ENCODE data around the gene OR52A5. TPM values are rescaled to one million over a fixed set of nuclear protein-coding genes. Genes with fewer than 3 reads are reported as not detected.

OR52A5 gene
- total and polyA plus RNA-seq, 10 of the 15 experiments (the other 5 are each of a cell fraction or from before 2014, with no cell fraction given): not detected

DNA sequence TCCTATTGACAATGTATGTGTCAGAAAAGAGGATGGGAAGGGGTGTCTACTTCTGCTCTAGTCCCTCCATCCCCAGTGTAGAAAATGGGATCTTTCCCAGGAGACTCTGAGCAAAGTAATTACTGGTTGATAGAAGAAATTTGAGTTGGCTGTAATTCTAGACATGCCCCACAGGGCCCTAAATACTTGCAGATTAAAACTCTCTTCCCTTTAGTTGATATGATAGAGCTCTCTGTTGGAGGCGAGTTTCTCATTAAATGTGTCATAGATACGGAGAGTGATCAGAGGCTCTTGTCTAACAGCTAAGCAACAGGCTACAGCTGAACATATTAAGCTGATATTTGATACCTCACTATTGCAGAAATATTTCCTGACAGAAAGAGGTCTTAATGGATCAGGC is 35.9 kb downstream of the OR52A5 start:
- H4K20me1 ChIP-seq (ENCODE audit: control insufficient read depth, insufficient read depth): no peaks in the 10 kb centered on the region
- 16% methylated on average over 2 of the region's 2 CpGs for WGBS (ENCODE audit: insufficient coverage, insufficient replicate concordance, low lambda C conversion rate, missing lambda C conversion rate)
- intact Hi-C loops (cut with micrococcal nuclease; ENCODE audit: unreplicated experiment): no loop called here
- ATAC-seq: no peak
- no peaks in the 10 kb centered on the region for H3K9me3 ChIP-seq (replicated peaks; ENCODE audit: control insufficient read depth, insufficient read depth, low read length)
- H3K9ac ChIP-seq (ENCODE audit: control insufficient read depth, insufficient read depth, low read length): no peak overlapping the region
- no peaks in the 10 kb centered on the region for H3K36me3 ChIP-seq (ENCODE audit: control insufficient read depth in 2 of 2, insufficient read depth in 2 of 2, low read length in 1 of 2)
- CTCF ChIA-PET: no interaction called here
- SMC1A ChIA-PET (ENCODE audit: uncharacterized antibody, unreplicated experiment): no interaction called here
- in situ Hi-C loops (cut with MboI): no loop called here
- H3K4me2 ChIP-seq (ENCODE audit: control insufficient read depth, insufficient read depth): no peak overlapping the region
- no peak overlapping the region for H2AFZ ChIP-seq (ENCODE audit: control insufficient read depth, low read depth, low read length)
- POLR2A ChIA-PET: no interaction called here
- no TSS peak for BruUV-seq (replicated peaks)
- H3K27me3 ChIP-seq (replicated peaks in 1 of 2; ENCODE audit: control insufficient read depth in 2 of 2, insufficient read depth in 2 of 2, low read length in 1 of 2): no peaks in the 10 kb centered on the region; a peak in 1 of 4 replicates
- no peaks in the 10 kb centered on the region for H3K79me2 ChIP-seq (ENCODE audit: control insufficient read depth, insufficient read depth, low read length)
- TF ChIP-seq RBBP5 (conservative IDR thresholded peaks at IDR 0.05): no peak
- TF ChIP-seq, protein P1, sequence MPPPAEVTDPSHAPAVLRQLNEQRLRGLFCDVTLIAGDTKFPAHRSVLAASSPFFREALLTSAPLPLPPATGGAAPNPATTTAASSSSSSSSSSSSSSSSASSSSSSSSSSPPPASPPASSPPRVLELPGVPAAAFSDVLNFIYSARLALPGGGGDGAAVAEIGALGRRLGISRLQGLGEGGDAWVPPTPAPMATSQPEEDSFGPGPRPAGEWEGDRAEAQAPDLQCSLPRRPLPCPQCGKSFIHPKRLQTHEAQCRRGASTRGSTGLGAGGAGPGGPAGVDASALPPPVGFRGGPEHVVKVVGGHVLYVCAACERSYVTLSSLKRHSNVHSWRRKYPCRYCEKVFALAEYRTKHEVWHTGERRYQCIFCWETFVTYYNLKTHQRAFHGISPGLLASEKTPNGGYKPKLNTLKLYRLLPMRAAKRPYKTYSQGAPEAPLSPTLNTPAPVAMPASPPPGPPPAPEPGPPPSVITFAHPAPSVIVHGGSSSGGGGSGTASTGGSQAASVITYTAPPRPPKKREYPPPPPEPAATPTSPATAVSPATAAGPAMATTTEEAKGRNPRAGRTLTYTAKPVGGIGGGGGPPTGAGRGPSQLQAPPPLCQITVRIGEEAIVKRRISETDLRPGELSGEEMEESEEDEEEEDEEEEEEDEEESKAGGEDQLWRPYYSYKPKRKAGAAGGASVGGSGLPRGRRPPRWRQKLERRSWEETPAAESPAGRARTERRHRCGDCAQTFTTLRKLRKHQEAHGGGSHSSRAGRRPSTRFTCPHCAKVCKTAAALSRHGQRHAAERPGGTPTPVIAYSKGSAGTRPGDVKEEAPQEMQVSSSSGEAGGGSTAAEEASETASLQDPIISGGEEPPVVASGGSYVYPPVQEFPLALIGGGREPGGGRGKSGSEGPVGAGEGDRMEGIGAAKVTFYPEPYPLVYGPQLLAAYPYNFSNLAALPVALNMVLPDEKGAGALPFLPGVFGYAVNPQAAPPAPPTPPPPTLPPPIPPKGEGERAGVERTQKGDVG (CRISPR knock-in tag; IDR thresholded peaks at IDR 0.05): no peak
- TF ChIP-seq, protein P2, sequence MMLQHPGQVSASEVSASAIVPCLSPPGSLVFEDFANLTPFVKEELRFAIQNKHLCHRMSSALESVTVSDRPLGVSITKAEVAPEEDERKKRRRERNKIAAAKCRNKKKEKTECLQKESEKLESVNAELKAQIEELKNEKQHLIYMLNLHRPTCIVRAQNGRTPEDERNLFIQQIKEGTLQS (IDR thresholded peaks at IDR 0.05; ENCODE audit: borderline replicate concordance, extremely low read depth, low read depth, low read length): no peak
- TF ChIP-seq, protein P3, sequence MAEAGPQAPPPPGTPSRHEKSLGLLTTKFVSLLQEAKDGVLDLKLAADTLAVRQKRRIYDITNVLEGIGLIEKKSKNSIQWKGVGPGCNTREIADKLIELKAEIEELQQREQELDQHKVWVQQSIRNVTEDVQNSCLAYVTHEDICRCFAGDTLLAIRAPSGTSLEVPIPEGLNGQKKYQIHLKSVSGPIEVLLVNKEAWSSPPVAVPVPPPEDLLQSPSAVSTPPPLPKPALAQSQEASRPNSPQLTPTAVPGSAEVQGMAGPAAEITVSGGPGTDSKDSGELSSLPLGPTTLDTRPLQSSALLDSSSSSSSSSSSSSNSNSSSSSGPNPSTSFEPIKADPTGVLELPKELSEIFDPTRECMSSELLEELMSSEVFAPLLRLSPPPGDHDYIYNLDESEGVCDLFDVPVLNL (IDR thresholded peaks at IDR 0.05; ENCODE audit: low read depth, low read length): no peak
- no peak for TF ChIP-seq CBFB (IDR thresholded peaks at IDR 0.05; ENCODE audit: low read depth)
- no peak for TF ChIP-seq MXI1 (IDR thresholded peaks at IDR 0.05; ENCODE audit: low read depth, low read length)
- no peak for TF ChIP-seq ETV6 (conservative IDR thresholded peaks at IDR 0.05 in 1 of 2, IDR thresholded peaks at IDR 0.05 in 1 of 2; ENCODE audit: borderline replicate concordance in 1 of 2, low read depth in 1 of 2)
- no peak for DNase-seq (ENCODE audit: low read depth, low spot score)
- H3K4me3 ChIP-seq: no peak overlapping the region
- no peak overlapping the region for H3K27ac ChIP-seq (ENCODE audit: control insufficient read depth, insufficient read depth)
- no peak for FAIRE-seq
- RAD21 ChIA-PET (ENCODE audit: unreplicated experiment): no interaction called here
- no peaks in the 10 kb centered on the region for H3K4me1 ChIP-seq (ENCODE audit: control insufficient read depth, insufficient read depth, low read length)
